ENCODE data around the gene NONO.

- no peak for TF ChIP-seq EZH2 (IDR thresholded peaks at IDR 0.05)
- TF ChIP-seq POLR2AphosphoS5 (IDR thresholded peaks at IDR 0.05; ENCODE audit: borderline replicate concordance, low read depth, low read length) = no peak
- TF ChIP-seq FOXP2 (optimal IDR thresholded peaks at IDR 0.05; ENCODE audit: control extremely low read depth, extremely low read length, insufficient read depth) = no peak
These were observed 14.7 kb downstream of the NONO start for GRCh38 chrX:71298119-71298518.

All from SK-N-MC (cell line).